ENCODE data around the gene DNAJC16.

Gene DNAJC16

DNA sequence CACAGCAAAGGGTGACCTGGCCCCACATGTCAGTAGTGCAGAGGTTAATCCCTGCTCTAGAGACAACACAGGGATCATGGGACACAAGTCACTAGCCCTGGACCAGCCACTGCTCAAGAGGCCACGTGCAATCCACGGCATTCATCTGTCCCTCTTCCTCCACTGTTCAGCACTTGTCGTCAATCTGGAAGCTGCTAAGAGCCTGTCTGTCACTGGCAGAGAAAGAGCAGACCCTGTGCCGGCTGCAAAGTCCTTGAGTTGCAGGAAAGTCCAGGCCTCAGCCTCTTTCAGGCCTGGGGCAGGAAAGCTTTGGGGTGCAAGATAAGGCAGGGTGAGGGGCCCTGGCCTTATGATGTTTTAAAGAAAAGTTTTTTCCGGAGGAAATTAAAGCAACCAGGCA is 34.1 kb upstream of the DNAJC16 start (continued):
- TF ChIP-seq, protein P1, sequence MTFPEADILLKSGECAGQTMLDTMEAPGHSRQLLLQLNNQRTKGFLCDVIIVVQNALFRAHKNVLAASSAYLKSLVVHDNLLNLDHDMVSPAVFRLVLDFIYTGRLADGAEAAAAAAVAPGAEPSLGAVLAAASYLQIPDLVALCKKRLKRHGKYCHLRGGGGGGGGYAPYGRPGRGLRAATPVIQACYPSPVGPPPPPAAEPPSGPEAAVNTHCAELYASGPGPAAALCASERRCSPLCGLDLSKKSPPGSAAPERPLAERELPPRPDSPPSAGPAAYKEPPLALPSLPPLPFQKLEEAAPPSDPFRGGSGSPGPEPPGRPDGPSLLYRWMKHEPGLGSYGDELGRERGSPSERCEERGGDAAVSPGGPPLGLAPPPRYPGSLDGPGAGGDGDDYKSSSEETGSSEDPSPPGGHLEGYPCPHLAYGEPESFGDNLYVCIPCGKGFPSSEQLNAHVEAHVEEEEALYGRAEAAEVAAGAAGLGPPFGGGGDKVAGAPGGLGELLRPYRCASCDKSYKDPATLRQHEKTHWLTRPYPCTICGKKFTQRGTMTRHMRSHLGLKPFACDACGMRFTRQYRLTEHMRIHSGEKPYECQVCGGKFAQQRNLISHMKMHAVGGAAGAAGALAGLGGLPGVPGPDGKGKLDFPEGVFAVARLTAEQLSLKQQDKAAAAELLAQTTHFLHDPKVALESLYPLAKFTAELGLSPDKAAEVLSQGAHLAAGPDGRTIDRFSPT (tag by site-specific recombination; IDR thresholded peaks at IDR 0.05): no peak
- TF ChIP-seq, protein P2, sequence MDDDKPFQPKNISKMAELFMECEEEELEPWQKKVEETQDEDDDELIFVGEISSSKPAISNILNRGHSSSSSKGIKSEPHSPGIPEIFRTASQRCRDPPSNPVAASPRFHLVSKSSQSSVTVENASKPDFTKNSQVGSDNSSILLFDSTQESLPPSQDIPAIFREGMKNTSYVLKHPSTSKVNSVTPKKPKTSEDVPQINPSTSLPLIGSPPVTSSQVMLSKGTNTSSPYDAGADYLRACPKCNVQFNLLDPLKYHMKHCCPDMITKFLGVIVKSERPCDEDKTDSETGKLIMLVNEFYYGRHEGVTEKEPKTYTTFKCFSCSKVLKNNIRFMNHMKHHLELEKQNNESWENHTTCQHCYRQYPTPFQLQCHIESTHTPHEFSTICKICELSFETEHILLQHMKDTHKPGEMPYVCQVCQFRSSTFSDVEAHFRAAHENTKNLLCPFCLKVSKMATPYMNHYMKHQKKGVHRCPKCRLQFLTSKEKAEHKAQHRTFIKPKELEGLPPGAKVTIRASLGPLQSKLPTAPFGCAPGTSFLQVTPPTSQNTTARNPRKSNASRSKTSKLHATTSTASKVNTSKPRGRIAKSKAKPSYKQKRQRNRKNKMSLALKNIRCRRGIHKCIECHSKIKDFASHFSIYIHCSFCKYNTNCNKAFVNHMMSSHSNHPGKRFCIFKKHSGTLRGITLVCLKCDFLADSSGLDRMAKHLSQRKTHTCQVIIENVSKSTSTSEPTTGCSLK (tag by site-specific recombination; IDR thresholded peaks at IDR 0.05): no peak
- TF ChIP-seq, protein P3, sequence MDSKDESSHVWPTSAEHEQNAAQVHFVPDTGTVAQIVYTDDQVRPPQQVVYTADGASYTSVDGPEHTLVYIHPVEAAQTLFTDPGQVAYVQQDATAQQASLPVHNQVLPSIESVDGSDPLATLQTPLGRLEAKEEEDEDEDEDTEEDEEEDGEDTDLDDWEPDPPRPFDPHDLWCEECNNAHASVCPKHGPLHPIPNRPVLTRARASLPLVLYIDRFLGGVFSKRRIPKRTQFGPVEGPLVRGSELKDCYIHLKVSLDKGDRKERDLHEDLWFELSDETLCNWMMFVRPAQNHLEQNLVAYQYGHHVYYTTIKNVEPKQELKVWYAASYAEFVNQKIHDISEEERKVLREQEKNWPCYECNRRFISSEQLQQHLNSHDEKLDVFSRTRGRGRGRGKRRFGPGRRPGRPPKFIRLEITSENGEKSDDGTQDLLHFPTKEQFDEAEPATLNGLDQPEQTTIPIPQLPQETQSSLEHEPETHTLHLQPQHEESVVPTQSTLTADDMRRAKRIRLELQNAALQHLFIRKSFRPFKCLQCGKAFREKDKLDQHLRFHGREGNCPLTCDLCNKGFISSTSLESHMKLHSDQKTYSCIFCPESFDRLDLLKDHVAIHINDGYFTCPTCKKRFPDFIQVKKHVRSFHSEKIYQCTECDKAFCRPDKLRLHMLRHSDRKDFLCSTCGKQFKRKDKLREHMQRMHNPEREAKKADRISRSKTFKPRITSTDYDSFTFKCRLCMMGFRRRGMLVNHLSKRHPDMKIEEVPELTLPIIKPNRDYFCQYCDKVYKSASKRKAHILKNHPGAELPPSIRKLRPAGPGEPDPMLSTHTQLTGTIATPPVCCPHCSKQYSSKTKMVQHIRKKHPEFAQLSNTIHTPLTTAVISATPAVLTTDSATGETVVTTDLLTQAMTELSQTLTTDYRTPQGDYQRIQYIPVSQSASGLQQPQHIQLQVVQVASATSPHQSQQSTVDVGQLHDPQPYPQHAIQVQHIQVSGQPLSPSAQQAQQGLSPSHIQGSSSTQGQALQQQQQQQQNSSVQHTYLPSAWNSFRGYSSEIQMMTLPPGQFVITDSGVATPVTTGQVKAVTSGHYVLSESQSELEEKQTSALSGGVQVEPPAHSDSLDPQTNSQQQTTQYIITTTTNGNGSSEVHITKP (tag by site-specific recombination; IDR thresholded peaks at IDR 0.05): no peak
- TF ChIP-seq ZNF510 (tag by site-specific recombination; IDR thresholded peaks at IDR 0.05; ENCODE audit: insufficient replicate concordance): no peak
- TF ChIP-seq ZNF132 (tag by site-specific recombination; IDR thresholded peaks at IDR 0.05; ENCODE audit: borderline replicate concordance): no peak
- TF ChIP-seq ZNF776 (tag by site-specific recombination; IDR thresholded peaks at IDR 0.05; ENCODE audit: borderline replicate concordance): no peak

DNA sequence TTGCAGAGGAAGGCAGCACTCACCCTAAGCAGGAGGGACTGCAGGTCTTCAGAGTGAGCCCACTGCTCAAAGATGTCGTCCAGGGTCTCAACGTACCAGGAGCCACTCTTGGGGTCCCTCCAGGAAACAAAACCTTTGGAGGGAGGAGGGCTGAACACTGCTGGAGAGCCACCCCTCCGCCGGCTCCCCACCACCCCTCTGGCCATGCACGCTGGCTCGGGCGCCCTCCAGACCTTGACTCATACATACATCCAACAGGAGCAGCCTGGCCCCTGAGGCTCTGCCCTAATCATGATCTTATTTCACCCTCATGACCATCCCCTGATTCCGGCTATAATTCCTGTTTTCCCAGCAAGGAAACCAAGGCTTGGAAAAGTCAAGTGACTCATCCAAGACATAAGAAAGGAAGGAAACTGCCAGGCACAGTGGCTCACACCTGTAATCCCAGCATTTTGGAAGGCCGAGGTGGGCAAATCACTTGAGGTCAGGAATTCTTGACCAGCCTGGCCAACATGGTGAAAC is 32.7 kb upstream of the DNAJC16 start:
- no peak overlapping the region for H3K4me3 ChIP-seq (ENCODE audit: low read depth, low read length)
- H3K4me1 ChIP-seq (ENCODE audit: control insufficient read depth, insufficient read depth, low read length): no peaks in the 10 kb centered on the region
- H3K27ac ChIP-seq (ENCODE audit: extremely low read depth, low read depth, low read length): no peak overlapping the region
- ChIA-PET POLR2A (no interaction called here), CTCF (no interaction called here)
- peaks cover 0 to 34% of the 10 kb centered on the region in 2 experiments; a peak in 1 of 3 replicates for H3K36me3 ChIP-seq (ENCODE audit: control insufficient read depth in 2 of 2, insufficient read depth in 1 of 2, low read length in 2 of 2)
- no peaks in the 10 kb centered on the region for H3K9me3 ChIP-seq (ENCODE audit: control insufficient read depth, insufficient read depth, low read depth, low read length)
- TF ChIP-seq ZNF266 (tag by site-specific recombination; IDR thresholded peaks at IDR 0.05; ENCODE audit: low read depth) (no peak), WT1 (tag by site-specific recombination; IDR thresholded peaks at IDR 0.05) (no peak), ZNF514 (tag by site-specific recombination; IDR thresholded peaks at IDR 0.05) (no peak), BCL11B (tag by site-specific recombination; IDR thresholded peaks at IDR 0.05; ENCODE audit: low read depth) (no peak), ZNF133 (tag by site-specific recombination; IDR thresholded peaks at IDR 0.05) (no peak), GFI1B (tag by site-specific recombination; IDR thresholded peaks at IDR 0.05) (no peak), ZNF37A (tag by site-specific recombination; IDR thresholded peaks at IDR 0.05) (no peak)
- TF ChIP-seq, protein P4, sequence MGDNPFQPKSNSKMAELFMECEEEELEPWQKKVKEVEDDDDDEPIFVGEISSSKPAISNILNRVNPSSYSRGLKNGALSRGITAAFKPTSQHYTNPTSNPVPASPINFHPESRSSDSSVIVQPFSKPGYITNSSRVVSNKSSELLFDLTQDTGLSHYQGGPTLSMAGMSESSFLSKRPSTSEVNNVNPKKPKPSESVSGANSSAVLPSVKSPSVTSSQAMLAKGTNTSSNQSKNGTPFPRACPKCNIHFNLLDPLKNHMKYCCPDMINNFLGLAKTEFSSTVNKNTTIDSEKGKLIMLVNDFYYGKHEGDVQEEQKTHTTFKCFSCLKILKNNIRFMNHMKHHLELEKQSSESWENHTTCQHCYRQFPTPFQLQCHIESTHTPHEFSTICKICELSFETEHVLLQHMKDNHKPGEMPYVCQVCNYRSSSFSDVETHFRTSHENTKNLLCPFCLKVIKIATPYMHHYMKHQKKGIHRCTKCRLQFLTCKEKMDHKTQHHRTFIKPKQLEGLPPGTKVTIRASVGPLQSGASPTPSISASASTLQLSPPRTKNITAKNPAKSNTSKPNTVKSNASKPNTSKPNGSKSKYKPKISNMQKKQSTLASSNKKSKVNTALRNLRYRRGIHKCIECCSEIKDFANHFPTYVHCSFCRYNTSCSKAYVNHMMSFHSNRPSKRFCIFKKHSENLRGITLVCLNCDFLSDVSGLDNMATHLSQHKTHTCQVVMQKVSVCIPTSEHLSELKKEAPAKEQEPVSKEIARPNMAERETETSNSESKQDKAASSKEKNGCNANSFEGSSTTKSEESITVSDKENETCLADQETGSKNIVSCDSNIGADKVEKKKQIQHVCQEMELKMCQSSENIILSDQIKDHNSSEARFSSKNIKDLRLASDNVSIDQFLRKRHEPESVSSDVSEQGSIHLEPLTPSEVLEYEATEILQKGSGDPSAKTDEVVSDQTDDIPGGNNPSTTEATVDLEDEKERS (tag by site-specific recombination; IDR thresholded peaks at IDR 0.05): no peak
- TF ChIP-seq, protein P1 (tag by site-specific recombination; IDR thresholded peaks at IDR 0.05): no peak
- TF ChIP-seq, protein P5, sequence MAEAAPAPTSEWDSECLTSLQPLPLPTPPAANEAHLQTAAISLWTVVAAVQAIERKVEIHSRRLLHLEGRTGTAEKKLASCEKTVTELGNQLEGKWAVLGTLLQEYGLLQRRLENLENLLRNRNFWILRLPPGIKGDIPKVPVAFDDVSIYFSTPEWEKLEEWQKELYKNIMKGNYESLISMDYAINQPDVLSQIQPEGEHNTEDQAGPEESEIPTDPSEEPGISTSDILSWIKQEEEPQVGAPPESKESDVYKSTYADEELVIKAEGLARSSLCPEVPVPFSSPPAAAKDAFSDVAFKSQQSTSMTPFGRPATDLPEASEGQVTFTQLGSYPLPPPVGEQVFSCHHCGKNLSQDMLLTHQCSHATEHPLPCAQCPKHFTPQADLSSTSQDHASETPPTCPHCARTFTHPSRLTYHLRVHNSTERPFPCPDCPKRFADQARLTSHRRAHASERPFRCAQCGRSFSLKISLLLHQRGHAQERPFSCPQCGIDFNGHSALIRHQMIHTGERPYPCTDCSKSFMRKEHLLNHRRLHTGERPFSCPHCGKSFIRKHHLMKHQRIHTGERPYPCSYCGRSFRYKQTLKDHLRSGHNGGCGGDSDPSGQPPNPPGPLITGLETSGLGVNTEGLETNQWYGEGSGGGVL (tag by site-specific recombination; IDR thresholded peaks at IDR 0.05): no peak
- TF ChIP-seq, protein P3 (tag by site-specific recombination; IDR thresholded peaks at IDR 0.05): no peak
